Skeletal muscle tissue (tissue), 4 donors: Measurements from ENCODE around the gene FGF5. TPM values are rescaled to one million over a fixed set of nuclear protein-coding genes. Genes with fewer than 3 reads are reported as not detected.

Experiments
- H3K27ac ChIP-seq: one replicate; pipeline ENCODE4 v1.7.0; 2013; ENCODE audit warnings: mild to moderate bottlenecking, low read depth, low read length, inconsistent platforms
- H3K27me3 ChIP-seq, 3 donors: one replicate each; pipeline ENCODE4 v1.7.0; 2013; ENCODE audit warnings: low read length in 3 of 3; ENCODE audit not compliant: control insufficient read depth in 3 of 3, insufficient read depth in 3 of 3
- H3K36me3 ChIP-seq, 3 donors: one replicate each; pipeline ENCODE4 v1.7.0; 2013; ENCODE audit warnings: low read length in 3 of 3; ENCODE audit not compliant: control insufficient read depth in 3 of 3, insufficient read depth in 3 of 3
- H3K4me1 ChIP-seq, 3 donors: one replicate each; pipeline ENCODE4 v1.7.0; 2013; ENCODE audit warnings: low read length in 3 of 3, mild to moderate bottlenecking in 3 of 3; ENCODE audit not compliant: control insufficient read depth in 3 of 3, insufficient read depth in 3 of 3
- H3K4me3 ChIP-seq, 3 donors: one replicate each; pipeline ENCODE4 v1.7.0; 2013; ENCODE audit warnings: low read length in 3 of 3
- H3K9ac ChIP-seq, 3 donors: one replicate each; pipeline ENCODE4 v1.7.0; 2013; ENCODE audit warnings: low read length in 3 of 3, mild to moderate bottlenecking in 3 of 3, moderate library complexity in 2 of 3, low read depth in 1 of 3
- H3K9me3 ChIP-seq, 3 donors: one replicate each; pipeline ENCODE4 v1.7.0; 2013; ENCODE audit warnings: low read length in 3 of 3; ENCODE audit not compliant: control insufficient read depth in 3 of 3
- total RNA-seq: library from RNA; depleted of rRNA; stranded (reverse); fragments of >200 nt; gene quantifications from one replicate; pipeline ENCODE4 v1.2.3, GENCODE V29; 2014
- donor health status: Osteomylitis.

The FGF5 gene
- total RNA-seq, 1 donor from 2014 or later = 0.52 TPM

- H3K27ac ChIP-seq = no peak overlapping the region
- H3K9ac ChIP-seq = no peak overlapping the region
- H3K4me3 ChIP-seq = no peak overlapping the region
- H3K36me3 ChIP-seq = no peaks in the 10 kb centered on the region
- H3K9me3 ChIP-seq = no peaks in the 10 kb centered on the region
- H3K27me3 ChIP-seq = peaks cover 59 to 69% (median 66%) of the 10 kb centered on the region in 3 donors
- peaks cover 20 to 21% (median 20%) of the 10 kb centered on the region in 3 donors for H3K4me1 ChIP-seq
Observed at GRCh38 chr4:80264825-80265224, 1.6 kb upstream of the FGF5 start.

- Histone ChIP-seq H3K4me3 (peak overlapping the region; percentile 68 to 73 (median 71)), H3K9me3 (no peaks in the 10 kb centered on the region), H3K36me3 (no peaks in the 10 kb centered on the region), H3K27me3 (peaks cover 59 to 69% (median 67%) of the 10 kb centered on the region in 3 donors), H3K27ac (no peak overlapping the region), H3K4me1 (peaks cover 20 to 21% (median 20%) of the 10 kb centered on the region in 3 donors), H3K9ac (peak overlapping the region; percentile 21 to 54 (median 32))
Observed at GRCh38 chr4:80265571-80266252, 752 bp upstream of the FGF5 start.

GRCh38 chr4:80266902-80267380, 477 bp downstream of the FGF5 start:
- Histone ChIP-seq H3K9ac (peak overlapping the region in 1 of 3 donors; percentile 33), H3K36me3 (no peaks in the 10 kb centered on the region), H3K4me3 (peak overlapping the region; percentile 68 to 73 (median 71)), H3K27ac (no peak overlapping the region), H3K9me3 (no peaks in the 10 kb centered on the region), H3K27me3 (peaks cover 59 to 66% (median 64%) of the 10 kb centered on the region in 3 donors), H3K4me1 (peaks cover 20 to 21% (median 20%) of the 10 kb centered on the region in 3 donors)

DNA sequence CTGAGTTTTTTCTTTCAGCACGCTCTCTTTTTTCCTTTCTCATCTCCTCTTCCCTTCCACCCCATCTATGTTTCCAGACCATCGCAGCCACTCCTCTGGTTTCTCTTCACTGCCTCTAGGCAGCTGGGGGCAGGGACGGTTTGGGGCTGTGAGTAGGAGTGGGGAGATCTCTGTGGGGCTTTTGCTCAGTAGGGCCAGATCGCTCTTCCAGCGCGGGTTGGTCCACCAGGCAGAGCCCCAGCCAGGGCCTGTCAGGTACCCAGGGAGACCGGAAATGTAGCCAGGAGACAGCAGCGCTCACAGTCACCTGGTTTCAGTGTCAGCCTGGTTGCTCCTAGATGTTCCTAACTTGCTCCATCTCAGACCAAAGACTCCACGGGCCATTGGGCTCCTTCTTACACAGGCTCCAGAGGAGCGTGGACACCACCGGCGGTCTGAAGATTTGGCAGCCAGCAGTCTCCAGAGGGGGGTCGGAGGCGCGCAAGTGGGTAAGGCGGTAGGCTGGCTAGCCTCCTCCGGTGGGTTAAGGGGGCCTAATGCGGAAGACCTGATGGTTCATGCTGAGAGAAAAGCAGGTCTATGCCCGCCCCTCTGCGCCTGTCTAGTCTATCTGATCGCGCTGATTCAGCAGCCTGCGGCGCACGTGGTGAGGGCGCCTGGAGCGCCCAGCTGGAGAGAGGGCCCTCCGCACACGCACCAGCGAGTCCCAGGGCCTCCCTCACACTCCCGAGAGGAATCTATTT, 1.8 kb downstream of the FGF5 start:
- no peak overlapping the region for H3K4me3 ChIP-seq
- H3K36me3 ChIP-seq = no peaks in the 10 kb centered on the region
- H3K27ac ChIP-seq = no peak overlapping the region
- no peak overlapping the region for H3K9ac ChIP-seq
- H3K9me3 ChIP-seq = no peaks in the 10 kb centered on the region
- H3K4me1 ChIP-seq = peaks cover 20 to 21% (median 20%) of the 10 kb centered on the region in 3 donors
- H3K27me3 ChIP-seq = peaks cover 55 to 58% (median 56%) of the 10 kb centered on the region in 3 donors

GRCh38 chr4:80268936-80269335, 2.5 kb downstream of the FGF5 start:
- peaks cover 20 to 21% (median 20%) of the 10 kb centered on the region in 3 donors for H3K4me1 ChIP-seq
- peaks cover 49 to 51% (median 50%) of the 10 kb centered on the region in 3 donors for H3K27me3 ChIP-seq
- H3K27ac ChIP-seq = no peak overlapping the region
- no peak overlapping the region for H3K9ac ChIP-seq
- no peaks in the 10 kb centered on the region for H3K36me3 ChIP-seq
- H3K4me3 ChIP-seq = no peak overlapping the region
- no peaks in the 10 kb centered on the region for H3K9me3 ChIP-seq

DNA sequence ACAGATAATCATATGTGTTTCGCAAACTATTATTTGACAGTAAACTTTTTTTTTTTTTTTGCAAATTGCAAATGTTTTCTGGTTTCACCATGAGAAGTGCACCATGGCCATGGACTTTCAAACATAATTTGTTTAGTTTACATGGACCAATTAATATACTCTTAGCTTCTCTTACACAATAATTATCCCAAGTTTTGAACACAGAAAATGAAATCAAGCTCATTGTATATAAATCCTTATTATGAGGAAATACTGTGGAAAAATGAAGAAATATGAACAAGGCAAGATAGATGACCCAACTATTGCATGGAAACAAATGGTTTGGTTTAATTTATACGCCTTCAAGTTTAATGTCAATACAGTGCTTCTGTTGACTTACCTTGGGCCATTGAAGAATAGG, 3.9 kb downstream of the FGF5 start:
- no peaks in the 10 kb centered on the region for H3K36me3 ChIP-seq
- peaks cover 18 to 20% (median 19%) of the 10 kb centered on the region in 3 donors for H3K4me1 ChIP-seq
- H3K9me3 ChIP-seq = no peaks in the 10 kb centered on the region
- H3K4me3 ChIP-seq = no peak overlapping the region
- no peak overlapping the region for H3K9ac ChIP-seq
- H3K27me3 ChIP-seq = peaks cover 36 to 39% (median 37%) of the 10 kb centered on the region in 3 donors
- H3K27ac ChIP-seq = no peak overlapping the region

GRCh38 chr4:80270868-80271267, 4.4 kb downstream of the FGF5 start:
- H3K4me1 ChIP-seq = peaks cover 13 to 16% (median 14%) of the 10 kb centered on the region in 3 donors
- no peak overlapping the region for H3K27ac ChIP-seq
- H3K9me3 ChIP-seq = no peaks in the 10 kb centered on the region
- no peak overlapping the region for H3K9ac ChIP-seq
- peaks cover 31 to 34% (median 31%) of the 10 kb centered on the region in 3 donors for H3K27me3 ChIP-seq
- H3K36me3 ChIP-seq = no peaks in the 10 kb centered on the region
- H3K4me3 ChIP-seq = no peak overlapping the region

DNA sequence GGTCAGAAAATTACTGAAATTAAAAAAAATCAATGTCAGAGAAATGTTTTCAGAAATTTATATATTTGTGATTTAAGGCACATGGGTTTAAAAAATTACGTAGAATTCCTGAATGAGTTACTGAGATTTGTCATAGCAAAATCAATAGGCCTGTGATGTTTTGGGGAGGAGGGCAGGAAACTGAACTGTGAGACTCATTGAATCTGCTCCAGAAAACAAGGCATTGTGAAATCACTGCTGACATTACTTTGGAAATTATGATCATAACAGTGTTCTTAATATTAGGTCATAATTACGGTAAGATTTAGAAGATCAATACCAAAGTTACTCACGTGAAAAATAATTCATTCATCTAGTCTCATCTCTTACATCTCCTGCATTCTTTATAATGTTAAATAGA, 5.3 kb downstream of the FGF5 start:
- no peak overlapping the region for H3K4me3 ChIP-seq
- H3K36me3 ChIP-seq = no peaks in the 10 kb centered on the region
- H3K27ac ChIP-seq = no peak overlapping the region
- H3K9me3 ChIP-seq = no peaks in the 10 kb centered on the region
- H3K27me3 ChIP-seq = peaks cover 22 to 24% (median 22%) of the 10 kb centered on the region in 3 donors
- peaks cover 4 to 8% (median 5%) of the 10 kb centered on the region in 3 donors for H3K4me1 ChIP-seq
- no peak overlapping the region for H3K9ac ChIP-seq

DNA sequence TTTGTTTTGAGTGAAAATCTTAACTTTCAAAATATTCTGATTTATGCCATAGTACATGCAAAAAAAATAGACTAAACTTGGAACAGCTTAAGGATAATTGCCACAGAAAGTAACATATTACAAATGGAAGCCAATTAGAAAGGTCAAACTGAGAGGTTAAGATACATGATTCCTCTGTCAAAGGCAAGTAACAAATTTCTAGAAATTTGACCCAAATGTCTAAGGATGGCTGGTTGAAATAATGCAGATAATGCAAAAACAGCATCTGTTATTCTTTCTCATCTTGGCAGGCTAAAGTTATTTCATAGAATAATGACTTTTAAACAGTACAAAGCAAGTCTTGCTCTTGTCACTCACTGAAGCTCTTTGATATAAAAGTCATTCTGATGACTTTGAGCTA, 10.5 kb downstream of the FGF5 start:
- H3K4me1 ChIP-seq = no peaks in the 10 kb centered on the region
- H3K27me3 ChIP-seq = no peaks in the 10 kb centered on the region
- no peak overlapping the region for H3K4me3 ChIP-seq
- no peak overlapping the region for H3K9ac ChIP-seq
- no peaks in the 10 kb centered on the region for H3K36me3 ChIP-seq
- no peaks in the 10 kb centered on the region for H3K9me3 ChIP-seq
- H3K27ac ChIP-seq = no peak overlapping the region

DNA sequence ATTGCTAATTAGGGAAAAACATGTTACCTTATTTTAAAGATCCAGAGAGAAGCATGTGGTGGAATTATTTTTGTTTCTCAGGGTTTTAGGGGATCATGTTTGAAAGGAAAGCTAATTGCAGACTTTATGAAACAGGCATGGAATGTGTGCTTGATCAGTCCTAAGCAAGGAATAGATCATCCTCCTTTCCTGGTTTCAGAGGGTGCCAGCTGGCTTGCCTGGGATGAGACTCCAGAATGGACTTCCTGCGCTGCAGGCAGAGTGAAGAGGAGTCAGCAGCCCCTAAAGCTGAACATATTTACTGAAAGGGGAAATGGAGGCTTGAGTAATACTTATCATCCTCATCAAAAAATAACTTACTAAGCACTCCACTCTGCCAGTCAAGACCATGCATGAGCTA, 13.3 kb downstream of the FGF5 start:
- no peaks in the 10 kb centered on the region for H3K36me3 ChIP-seq
- no peaks in the 10 kb centered on the region for H3K27me3 ChIP-seq
- no peak overlapping the region for H3K27ac ChIP-seq
- H3K4me3 ChIP-seq = no peak overlapping the region
- H3K9me3 ChIP-seq = no peaks in the 10 kb centered on the region
- H3K9ac ChIP-seq = no peak overlapping the region
- H3K4me1 ChIP-seq = no peaks in the 10 kb centered on the region
